ENCODE data around the gene AMMECR1.

Gene AMMECR1

DNA sequence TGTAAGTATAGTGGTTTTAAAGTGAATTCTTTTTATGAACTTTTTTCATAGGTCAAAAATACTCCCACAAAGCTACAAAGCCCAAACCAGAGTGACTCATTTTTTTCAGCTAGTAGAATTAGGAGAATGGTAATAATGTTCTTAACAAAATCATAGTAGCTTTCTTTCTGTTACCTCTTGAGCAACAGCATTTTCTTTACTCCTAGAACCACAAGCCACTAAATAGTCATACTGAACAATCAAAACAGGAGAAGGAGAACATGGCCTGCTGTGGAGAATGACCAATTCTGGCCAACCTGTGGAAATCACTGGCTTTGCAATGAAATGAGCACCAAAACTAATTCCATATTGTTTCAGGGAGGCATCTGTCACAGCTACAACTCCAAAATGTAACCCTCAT is 112.9 kb downstream of the AMMECR1 start:
- peak; percentile 82 for DNase-seq

DNA sequence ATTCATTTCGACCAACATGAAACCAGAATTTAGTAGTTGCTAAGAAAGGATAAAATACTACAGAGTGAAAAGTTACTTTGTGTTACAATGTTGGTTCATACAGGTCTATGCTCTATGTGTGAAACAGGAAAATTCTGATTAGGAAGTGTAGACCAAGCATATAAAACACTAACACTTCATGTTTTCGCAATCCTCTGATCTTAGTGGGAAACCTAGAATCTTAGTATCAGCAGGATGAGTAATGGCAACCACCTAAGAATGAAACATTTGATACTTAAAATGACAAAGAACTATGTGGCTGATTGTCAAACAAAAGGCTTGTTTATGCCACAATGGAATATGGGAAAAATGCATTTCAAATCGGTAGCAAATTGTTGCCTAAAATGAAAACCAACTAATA is 116.1 kb downstream of the AMMECR1 start:
- DNase-seq, result peak; percentile 42

DNA sequence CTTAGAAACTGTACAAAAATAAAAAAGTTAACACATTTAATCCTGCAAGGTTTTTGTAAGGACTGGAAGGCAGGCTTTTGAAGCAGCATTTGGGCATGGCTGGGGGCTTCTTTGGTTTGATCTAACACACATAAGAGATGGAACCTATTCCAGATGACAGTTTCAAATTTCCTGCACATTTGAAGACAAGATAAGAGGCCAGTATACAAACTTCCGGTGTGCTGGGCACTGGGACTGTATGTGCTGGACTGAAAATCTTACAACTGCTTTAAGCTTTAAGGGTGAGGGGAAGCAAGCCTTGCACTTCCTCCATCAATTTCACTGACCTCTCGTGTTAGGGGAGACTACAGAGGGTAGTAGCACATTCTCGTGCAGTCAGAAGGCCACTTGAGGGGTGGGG is 122.9 kb downstream of the AMMECR1 start:
- no peak for DNase-seq

DNA sequence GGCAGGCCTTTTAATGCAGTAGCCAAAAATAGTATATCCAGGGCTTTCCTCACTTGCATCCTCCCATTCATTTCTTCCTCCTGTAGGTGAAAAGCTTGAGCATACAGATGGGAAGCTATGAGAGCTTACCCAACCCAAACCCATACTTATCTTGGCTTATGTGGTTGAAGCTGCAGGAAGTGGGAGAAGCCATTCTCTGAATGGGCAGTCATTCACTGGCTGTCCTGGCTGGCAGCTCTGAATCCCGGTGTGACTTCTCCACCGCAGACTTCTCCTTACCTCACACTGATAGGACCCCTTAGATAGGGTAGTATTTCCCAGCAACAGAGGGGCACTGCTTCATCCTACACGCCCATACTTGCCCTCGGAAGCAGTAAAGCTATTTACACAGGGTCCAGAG is 125.4 kb downstream of the AMMECR1 start:
- no peak for DNase-seq

DNA sequence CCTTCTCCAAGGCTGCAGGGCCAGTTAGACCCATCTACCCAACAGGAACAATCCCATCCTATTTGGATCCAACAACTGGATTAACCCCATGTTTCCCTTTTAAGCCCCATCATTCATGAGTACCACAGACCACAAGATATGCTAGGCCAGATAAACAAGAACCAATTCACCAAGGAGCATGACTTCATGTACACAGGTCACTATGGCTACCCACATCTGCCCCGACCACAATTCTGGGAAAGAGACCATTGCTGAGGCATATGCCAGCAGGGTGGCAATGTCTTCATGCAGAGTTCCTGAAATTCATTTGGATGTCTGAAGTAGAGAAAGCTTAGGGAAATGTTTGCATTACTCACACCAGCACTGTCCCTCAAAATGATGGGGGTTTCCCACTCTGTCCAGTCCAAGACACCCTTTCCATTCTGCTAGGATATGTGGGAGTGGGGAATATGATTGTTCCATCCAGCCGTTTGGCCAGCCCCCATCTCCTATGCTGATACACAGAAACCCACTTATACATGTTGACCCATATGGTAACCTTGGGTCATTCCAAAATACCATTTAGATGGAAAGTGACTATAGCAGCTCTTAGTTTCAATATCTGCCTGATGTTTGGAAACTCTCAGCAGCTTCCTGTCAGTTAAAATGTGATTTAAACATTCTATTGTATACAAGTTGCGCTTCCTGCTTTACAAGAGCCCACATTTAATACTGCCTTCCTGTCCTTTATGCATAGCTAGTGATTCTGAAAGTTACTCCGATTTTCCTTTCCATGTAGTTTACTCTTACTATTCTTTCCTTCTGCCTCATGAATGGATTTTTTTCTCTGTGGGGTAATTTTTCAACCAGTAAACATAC is 129.0 kb downstream of the AMMECR1 start:
- no peak for DNase-seq

DNA sequence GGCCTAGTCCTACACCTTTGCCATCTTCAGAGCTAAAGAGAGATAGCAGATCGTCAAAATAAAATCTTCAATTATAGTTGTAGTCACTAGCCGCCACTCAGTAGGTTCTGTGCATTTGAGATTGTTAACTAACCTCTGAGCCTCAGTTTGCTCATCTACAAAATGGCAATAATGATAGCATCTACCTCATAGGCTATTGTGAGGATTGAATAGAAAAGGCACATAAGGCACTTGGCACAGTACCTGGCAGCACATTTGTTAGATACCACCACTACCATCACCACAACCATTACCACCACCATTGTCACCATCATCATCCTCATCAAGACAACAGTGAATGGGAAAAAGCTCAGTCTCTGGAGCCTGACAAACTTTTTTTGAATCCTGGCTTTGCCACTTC is 134.6 kb downstream of the AMMECR1 start:
- no peak for DNase-seq

DNA sequence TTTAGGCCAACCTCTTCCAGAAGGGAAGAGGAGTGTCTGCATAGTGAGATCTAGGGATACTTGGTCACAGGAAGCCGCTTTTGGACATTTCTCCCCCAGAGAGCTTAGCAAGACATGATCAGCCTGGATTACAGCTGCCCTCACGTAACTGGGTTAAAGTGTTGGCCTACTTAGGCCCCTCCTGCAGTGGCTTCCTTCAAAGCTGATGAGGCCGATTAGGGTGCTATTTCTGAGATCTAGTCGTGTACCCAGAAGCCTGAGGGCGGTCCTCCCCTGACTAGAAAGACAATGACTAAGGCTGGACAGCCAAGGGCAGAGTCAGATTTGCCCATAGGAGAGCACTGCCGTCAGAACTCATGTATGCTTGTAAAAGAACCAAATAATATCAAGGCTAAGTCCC is 135.0 kb downstream of the AMMECR1 start:
- no peak for DNase-seq

DNA sequence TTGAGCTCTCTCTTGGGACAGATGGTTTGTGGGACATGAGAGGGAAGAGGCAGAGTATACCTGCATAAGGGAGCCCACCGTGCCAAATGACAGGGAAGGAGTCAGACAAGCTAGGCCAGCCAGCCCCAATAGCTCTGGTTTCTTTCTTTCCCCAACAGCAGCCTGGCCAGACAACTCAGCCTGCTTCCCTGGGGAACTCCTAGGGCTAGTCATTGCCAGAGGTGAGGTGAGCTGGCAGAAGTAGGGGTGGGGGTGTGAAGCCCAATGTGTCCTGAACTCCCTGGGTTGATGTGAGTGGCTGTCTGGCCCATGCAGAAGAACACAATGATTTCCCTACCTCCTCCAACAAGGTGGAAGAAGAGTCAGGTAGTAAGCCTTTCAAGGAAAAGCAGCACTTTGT is 135.5 kb downstream of the AMMECR1 start:
- peak; percentile 25 for DNase-seq

DNA sequence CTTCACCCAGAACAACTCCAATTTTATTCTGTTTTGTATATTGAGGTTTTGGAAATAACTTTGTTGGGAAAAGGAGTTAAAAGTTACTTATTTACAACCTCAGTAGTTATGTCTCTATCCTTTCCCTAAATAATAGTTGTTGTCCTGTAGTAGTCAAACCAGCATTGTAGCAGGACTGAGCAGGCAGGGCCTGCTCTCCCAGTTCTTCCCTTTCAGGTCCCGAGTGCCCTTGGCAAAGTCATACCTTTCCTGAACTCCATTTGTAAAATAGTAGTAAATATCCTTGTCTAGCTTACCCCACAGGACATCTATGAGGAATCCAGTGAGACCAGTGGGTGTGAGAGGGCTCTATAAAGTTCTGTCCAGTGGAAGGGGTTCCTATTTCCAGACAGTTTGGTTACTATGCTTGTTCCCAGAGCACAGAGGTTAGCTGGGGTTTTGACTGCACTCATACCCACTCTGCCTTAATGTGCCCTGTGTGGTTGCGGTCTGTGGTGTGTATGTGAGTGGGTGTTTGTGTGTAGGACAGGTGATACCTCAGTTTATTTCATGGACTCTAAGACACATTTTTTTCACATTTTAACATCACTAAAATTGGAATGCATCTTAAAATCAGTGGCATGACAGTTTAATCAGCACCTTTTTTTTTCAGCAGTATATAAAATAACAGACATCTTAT is 136.3 kb downstream of the AMMECR1 start:
- no peak for DNase-seq

DNA sequence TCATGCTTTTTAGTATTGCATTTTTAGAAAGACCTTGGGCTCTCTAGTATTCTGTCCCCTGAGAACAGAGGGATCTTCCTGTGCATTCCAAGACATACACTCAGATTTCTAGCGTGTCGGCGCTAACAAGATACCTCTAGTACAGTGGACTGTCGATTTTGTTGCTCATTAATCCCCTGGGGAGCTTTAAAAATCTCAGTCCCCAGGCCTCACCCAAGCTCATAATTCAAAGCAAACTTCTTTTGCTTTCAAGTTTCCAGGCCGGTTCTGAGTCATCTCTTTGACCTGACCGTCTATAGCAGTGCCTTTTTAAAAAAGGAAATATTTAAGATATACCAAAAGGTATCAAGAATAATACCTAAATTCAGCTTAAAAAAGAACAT is 137.0 kb downstream of the AMMECR1 start:
- DNase-seq, result peak; percentile 84

DNA sequence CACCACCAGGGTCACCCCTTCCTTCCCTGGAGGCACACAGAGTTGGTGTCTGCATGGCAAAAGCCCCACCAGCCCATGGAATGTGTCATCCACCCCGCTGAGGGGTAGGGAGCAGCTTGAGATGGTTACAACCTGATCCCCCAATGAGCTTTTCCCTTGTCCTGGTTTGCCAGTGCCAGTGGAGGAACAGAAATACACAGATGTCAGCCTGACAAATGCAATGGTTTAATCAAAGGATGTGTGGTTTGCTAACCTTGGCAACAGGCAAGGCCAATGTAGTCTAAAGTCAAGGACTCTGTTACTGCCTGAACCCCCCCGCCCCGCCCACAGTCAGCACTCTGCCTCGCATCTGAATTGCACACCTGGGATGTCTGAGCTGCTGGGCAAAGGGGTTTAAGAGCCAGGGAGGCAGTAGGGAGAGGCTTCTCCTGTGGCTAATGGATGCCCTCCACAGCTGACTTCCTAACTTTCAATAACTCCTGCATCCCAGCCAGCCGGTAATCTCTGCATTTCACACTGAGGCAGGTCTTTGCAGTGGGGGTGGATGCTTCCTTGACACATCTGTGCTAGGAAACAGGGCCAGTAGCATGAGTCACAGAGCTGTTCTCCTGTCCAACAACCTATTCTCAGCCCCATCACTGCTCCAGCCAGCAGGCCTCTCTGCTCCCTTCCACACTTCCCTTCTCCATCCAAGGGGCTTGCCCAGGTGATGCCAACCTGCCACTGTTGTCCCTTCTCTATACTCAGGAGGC is 137.5 kb downstream of the AMMECR1 start:
- DNase-seq, result peak; percentile 74

DNA sequence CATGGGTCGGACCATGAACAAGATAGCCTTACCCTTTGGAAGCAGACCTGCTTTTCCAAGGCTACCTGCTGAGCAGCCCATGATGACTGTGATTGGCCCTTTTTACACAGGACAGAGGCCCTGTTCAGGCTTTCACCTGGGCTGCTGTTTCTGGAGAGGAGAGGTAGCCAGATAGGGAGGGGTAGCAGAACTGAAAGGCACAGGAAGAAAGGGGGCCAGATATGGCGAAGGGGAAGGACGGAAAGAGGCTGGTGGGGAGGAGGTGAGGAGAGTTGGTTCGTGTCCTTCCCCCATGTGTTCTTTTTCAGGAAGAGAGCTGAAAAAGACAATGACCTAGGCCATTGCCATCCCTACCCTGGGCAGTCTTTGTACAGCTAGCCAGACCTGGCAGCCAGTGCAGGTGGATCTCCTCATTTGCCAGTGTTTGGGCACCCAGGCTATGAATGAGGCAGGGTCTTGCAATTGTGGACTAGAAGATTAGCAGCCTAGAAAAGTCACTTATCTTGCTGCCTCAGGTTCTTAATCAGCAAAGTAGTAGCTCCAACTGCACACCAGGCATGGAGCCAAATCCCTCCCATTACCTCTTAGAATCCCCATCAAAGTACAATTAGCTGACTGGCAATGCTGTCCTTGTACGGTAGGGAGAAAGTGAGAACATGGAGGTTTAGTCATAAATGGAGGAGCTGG is 139.6 kb downstream of the AMMECR1 start:
- no peak for DNase-seq

DNA sequence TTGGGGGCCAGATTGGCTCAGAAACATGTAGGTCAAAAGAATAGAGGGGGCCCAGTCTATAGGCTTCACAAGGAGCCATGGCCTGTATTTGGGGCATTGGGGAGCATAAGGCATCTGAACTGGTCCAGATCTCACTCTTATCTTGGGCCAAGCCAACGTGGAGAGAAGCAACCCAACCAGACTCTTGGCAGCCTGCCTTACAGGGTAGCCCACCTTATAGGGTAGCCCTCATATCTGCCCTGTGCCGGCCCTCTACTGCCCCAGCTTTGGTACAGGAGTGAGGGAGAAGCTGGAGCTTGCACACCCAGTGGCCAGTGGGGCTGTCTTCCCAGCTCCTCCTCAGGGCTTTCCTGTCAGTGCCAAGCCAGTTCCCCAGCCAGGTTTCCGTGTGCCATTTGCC is 142.2 kb downstream of the AMMECR1 start:
- DNase-seq, result no peak

DNA sequence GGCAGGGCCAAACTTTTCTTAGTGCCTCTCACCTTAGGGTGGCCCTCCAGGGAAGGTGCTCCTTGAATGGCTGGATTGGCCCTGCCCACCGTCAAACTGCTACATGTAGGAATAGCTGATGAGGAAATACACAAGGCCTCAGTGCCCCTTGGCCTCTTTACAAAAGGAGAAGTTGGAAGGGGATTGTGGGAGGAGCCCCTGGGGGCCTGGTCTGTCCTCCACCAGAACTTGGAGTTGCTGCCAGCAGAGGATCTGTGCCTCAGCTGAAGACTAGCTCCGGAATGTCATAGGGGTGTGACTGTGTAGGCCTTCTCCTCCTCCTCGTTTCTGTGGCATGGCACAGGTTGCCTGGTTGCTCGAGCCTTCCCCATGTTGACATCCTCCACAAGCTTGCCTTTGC is 142.7 kb downstream of the AMMECR1 start:
- no peak for DNase-seq

DNA sequence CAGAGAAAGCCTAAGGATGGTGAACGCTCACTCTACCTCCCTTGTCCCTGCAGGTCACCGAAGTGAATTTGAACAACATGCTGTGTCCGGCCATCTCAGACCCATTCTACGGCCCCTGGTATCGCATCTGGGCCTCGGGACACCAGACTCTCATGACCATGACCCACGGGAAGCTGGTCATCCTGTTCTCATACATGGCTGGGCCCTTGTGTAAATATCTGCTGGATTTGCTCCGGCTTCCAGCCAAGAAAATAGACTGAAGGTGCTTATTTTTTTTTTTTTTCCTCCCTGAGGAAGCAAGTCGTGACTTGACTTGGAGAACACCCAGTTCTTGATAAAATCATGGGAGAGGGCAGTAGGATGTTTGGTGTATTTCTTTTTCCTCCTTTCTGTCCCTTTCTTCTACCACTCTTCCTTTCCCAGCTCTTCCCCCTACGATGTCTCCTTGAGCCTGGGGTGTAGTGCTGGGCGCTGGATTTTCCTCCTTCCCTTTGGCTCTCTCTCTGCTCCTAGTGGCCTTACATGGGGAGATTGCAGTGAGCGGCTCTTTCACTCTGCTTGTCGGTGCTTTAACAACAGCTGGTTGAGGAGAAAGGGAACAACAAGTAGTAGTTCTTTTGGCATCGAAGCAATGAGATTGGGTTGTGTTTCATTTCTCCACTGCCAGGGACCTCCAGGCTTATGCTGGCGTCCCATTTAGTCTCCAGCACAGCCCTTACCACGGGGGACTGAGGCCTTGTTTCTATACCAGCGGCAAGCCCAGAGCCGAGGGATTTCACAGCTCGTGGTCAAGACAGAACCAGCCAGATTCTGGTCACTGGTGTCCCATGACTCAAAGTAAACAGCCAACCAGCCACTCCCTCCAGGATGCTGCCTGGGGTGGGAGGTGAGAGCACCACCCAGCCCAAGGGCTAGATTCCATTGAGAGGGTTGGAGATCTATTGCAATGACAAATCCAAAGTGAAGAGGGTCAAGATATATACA is 144.4 kb downstream of the AMMECR1 start:
- DNase-seq, result no peak

DNA sequence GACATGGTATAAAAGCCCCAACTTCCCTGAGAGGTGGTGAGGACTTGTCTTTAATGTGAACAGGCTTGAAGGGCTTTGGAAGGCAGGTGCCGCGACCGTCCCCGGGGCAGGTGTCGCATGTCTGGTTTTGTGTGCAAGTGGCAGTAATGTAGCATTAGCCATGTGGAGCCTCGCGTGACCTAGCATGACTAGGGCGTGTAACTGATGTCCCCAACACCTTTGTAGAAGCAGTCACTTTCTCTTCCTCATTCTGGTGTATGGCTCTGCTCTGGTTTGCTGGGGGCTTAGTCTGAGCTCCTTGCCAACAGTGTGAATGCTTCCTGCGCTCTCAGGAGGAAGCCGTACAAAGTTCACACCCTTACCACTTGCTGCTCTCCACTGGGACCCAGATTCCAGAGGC is 145.7 kb downstream of the AMMECR1 start:
- no peak for DNase-seq

DNA sequence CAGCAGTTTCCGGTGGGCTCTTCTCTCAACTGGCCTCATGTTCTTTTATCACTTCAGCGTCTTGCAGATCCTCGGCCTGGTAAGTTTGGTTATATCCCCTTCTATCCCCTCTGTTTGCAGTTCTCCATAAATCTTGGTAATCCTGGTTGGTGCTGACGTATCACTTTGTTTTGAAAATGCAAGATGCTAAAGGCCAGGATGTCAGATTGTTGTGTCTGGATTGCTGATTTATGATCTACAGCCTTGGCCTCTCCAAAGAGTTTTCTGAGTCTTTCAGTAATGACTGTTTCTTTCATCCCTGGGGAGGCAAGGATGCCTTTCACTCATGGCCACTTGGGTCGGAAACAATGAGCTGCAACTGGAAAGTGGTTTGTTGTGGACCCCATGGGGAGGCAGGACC is 146.4 kb downstream of the AMMECR1 start:
- no peak for DNase-seq

DNA sequence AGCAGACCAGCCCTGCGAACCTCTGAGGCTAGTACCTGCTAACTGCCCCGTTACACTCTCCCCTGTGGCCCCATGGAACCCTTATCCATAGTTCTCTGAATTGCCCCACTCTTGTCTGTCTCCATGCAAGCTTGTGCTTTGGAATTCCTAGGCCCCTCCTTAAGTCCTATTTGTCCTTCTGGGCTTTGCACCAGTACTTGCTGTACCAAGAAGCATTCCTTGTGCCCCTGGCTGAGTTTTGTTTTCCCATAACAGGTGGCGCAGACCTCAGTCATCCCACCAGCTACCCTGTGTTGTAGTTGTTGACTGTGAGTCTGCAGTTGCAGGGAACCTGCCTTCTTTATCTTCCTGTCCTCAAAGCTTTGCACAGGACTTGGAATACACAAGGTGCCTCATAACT is 147.9 kb downstream of the AMMECR1 start:
- DNase-seq, result no peak

DNA sequence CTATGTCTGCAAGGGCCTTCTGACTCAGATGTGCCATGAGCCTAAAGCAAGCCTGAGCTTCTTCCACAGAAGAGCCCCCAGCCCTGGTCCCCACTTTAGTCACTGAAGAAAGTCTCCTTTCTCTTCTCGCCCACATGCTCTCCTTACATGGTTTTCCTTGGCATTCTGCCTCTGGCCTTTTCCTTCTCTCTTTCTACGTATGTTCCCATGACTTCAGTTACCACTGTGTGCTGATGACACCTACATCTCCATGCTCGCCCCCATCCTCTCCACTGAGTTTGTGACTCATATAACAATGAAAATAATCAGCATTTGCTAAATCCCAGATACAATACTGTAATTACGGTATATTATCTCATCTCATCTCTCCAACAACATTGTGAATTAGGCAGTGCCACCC is 149.3 kb downstream of the AMMECR1 start:
- DNase-seq, result peak; percentile 68

DNA sequence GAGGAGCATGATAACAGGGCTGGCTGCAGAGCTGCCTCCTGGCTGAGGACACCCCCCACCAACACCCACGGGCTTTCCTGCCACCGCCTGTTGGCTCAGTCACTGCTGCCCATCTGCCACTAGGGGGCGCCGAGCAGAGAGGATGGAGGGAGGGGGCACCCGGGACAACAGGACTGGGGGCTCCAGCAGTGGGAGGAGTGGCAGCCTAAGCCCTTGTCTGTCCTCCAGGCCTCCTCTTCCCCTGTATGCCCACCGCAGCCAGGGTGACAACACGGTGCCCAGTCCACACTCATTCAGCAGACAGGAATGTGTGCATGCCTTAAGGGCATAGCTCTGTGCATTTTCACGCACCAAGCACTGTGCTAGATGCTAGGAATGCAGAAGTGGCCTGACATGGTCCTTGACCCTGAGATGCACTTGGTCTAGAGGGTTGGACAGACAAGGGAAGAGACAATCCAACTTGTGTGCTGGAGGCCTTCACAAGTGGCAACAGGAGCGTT is 149.9 kb downstream of the AMMECR1 start:
- no peak for DNase-seq

DNA sequence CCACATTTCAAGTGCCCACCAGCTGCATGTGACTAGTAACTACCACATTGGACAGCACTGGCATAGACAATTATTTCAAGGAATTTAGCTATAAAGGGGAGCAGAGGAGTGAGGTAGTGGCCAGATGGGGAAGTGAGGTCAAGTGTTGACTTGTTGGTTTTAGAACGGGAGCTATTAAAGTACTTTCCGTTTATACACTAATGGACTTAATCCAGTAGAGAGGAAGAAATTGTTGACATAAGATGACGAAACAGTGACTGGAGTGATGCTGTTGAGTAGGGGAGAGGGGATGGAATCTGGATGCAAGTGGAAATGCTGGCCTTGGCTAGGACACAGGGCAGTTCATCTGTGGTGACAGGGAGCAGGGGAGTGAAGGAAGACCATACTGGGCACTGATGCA is 154.4 kb downstream of the AMMECR1 start:
- DNase-seq, result no peak

DNA sequence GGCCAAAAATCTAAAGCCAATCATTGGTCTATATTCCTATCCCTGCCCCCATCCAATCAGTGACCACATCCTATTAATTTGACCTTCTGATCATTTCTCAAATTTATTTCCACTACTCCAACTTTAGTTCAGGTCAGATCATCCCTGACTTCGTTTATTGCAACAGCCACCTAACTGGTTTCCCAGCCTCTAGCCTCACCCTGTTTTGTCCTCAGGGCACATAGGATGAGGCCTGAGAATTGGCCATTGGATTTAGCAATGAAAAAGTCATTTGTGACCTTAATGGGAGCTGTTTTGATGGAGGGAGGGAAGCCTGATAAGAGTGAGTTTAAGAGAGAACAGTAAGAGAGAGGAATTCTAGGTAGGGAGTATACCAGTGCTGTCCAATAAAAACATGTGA is 155.0 kb downstream of the AMMECR1 start:
- no peak for DNase-seq

All from fibroblast of skin of right quadriceps (primary cell).